GM23338 (cell line): ENCODE measurements around the gene CCDC184. TPM values are rescaled to one million over a fixed set of nuclear protein-coding genes. Genes with fewer than 3 reads are reported as not detected.

Source experiments
- ATAC-seq: fragments of 200-7000 bp; cut with Tn5 transposase; 3 replicates; pipeline ENCODE4 v1.9.1; 2020
- DNase-seq: peaks from one replicate; pipeline ENCODE4 v3.0.0-alpha.2; 2015; ENCODE audit warnings: low spot score
- H2AFZ ChIP-seq: fragments of 200-600 bp; sonication (generic); 2 replicates; pipeline ENCODE4 v1.8.0; 2016; ENCODE audit warnings: antibody characterized with exemption, mild to moderate bottlenecking, moderate library complexity
- H3F3A ChIP-seq: fragments of 200-600 bp; sonication (generic); replicated peaks from 2 replicates; pipeline ENCODE4 v1.8.0; 2017; ENCODE audit warnings: antibody characterized with exemption, mixed run types, low read depth
- H3K27ac ChIP-seq: fragments of 200-600 bp; sonication (generic); 2 replicates; pipeline ENCODE4 v1.6.1; 2016; ENCODE audit warnings: low read depth
- H3K27me3 ChIP-seq: fragments of 200-600 bp; sonication (generic); 2 replicates; pipeline ENCODE4 v1.8.0; 2016; ENCODE audit warnings: mild to moderate bottlenecking, mixed run types, moderate library complexity; ENCODE audit not compliant: insufficient read depth
- H3K36me3 ChIP-seq: fragments of 200-600 bp; sonication (generic); 2 replicates; pipeline ENCODE4 v1.8.0; 2016; ENCODE audit warnings: mild to moderate bottlenecking; ENCODE audit not compliant: insufficient read depth
- H3K4me1 ChIP-seq: fragments of 200-600 bp; sonication (generic); 2 replicates; pipeline ENCODE4 v1.8.0; 2016; ENCODE audit warnings: mild to moderate bottlenecking, moderate library complexity; ENCODE audit not compliant: insufficient read depth
- H3K4me2 ChIP-seq: fragments of 200-600 bp; sonication (generic); 2 replicates; pipeline ENCODE4 v1.7.1; 2017; ENCODE audit warnings: mixed run types
- H3K4me3 ChIP-seq: fragments of 200-600 bp; sonication (generic); 2 replicates; pipeline ENCODE4 v1.6.1; 2016; ENCODE audit warnings: mixed run types
- H3K79me2 ChIP-seq: fragments of 200-600 bp; sonication (generic); replicated peaks from 2 replicates; pipeline ENCODE4 v1.8.0; 2017; ENCODE audit warnings: mild to moderate bottlenecking; ENCODE audit not compliant: insufficient read depth
- H3K9me2 ChIP-seq: fragments of 200-600 bp; sonication (generic); 2 replicates; pipeline ENCODE4 v1.8.0; 2017; ENCODE audit not compliant: insufficient read depth
- H4K20me1 ChIP-seq: fragments of 200-600 bp; sonication (generic); replicated peaks from 2 replicates; pipeline ENCODE4 v1.8.0; 2017; ENCODE audit warnings: mild to moderate bottlenecking; ENCODE audit not compliant: insufficient read depth
- H3K27ac Mint-ChIP-seq: 2 replicates; pipeline ENCODE4 v1.8.0; 2020; ENCODE audit warnings: inconsistent platforms, mild to moderate bottlenecking, moderate library complexity, mixed read lengths
- H3K27me3 Mint-ChIP-seq: 3 replicates; pipeline ENCODE4 v1.8.0; 2022; ENCODE audit warnings: low read depth, mild to moderate bottlenecking, moderate library complexity, mixed read lengths, inconsistent platforms; ENCODE audit not compliant: insufficient read depth, poor library complexity
- H3K36me3 Mint-ChIP-seq: 3 replicates; pipeline ENCODE4 v1.8.0; 2021; ENCODE audit warnings: low read depth, mild to moderate bottlenecking, inconsistent platforms, moderate library complexity, mixed read lengths
- H3K4me1 Mint-ChIP-seq: 3 replicates; pipeline ENCODE4 v1.8.0; 2020; ENCODE audit warnings: mild to moderate bottlenecking, inconsistent platforms, mixed read lengths
- H3K4me3 Mint-ChIP-seq: 3 replicates; pipeline ENCODE4 v1.8.0; 2021; ENCODE audit warnings: moderate library complexity, mild to moderate bottlenecking, inconsistent platforms, mixed read lengths
- H3K9me3 Mint-ChIP-seq: 3 replicates; pipeline ENCODE4 v1.8.0; 2020; ENCODE audit warnings: moderate library complexity, mild to moderate bottlenecking, inconsistent platforms, mixed read lengths
- CREB1 ChIP-seq: fragments of 250-450 bp; sonication (Bioruptor Pico); IDR thresholded peaks from 2 replicates; pipeline ENCODE4 v1.5.0; 2020; ENCODE audit warnings: low read depth, mild to moderate bottlenecking, moderate library complexity
- CTCF ChIP-seq, 2 experiments: fragments of 200-600 bp in 1 of 2; sonication (generic) in 1 of 2; conservative IDR thresholded peaks; 2 replicates each; pipeline versions ENCODE4 v1.5.1 to v1.6.1; 2016 to 2017; ENCODE audit warnings: antibody characterized with exemption in 2 of 2, low read depth in 2 of 2, mild to moderate bottlenecking in 2 of 2, moderate library complexity in 1 of 2
- ETS1 ChIP-seq: IDR thresholded peaks from 2 replicates; pipeline ENCODE4 v1.6.1; 2016; ENCODE audit warnings: antibody characterized with exemption
- EZH2 ChIP-seq: fragments of 200-600 bp; sonication (generic); IDR thresholded peaks from one replicate; pipeline ENCODE4 v1.8.0; 2017; ENCODE audit warnings: antibody characterized with exemption, mild to moderate bottlenecking, low read depth; ENCODE audit not compliant: unreplicated experiment
- ZNF462 ChIP-seq: fragments of 250-450 bp; sonication (Bioruptor Pico); IDR thresholded peaks from 2 replicates; pipeline ENCODE4 v1.5.0; 2020; ENCODE audit warnings: mild to moderate bottlenecking, moderate library complexity
- polyA plus RNA-seq: library from polyadenylated mRNA; unstranded; fragments of >200 nt; fragmentation: Nextera tagmentation; extraction: Ambion mirVana; gene quantifications from 2 replicates; pipeline ENCODE4 v1.2.1, GENCODE V29; 2016
- total RNA-seq: library from RNA; depleted of rRNA; stranded (reverse); fragments of >200 nt; shearing (Covaris generic); gene quantifications from 2 replicates; pipeline ENCODE4 v1.2.3, GENCODE V29; 2014

Gene CCDC184
- total and polyA plus RNA-seq, 2 experiments from 2014 or later, result 1.8 to 2.8 TPM

- TF ChIP-seq ETS1 (peak; percentile 55; the same call in 1 of the 2 replicates), CREB1 (peak; percentile 76), ZNF462 (no peak)
These were observed 14.7 kb downstream of the CCDC184 start (continued) for GRCh38 chr12:48197971-48198671.

- H3K4me1 ChIP-seq, result peaks cover 8% of the 10 kb centered on the region
- peak; percentile 19 for ATAC-seq
- H3K27me3 ChIP-seq, result peaks cover 68% of the 10 kb centered on the region
- peak; percentile 56 for DNase-seq
- H2AFZ ChIP-seq, result peak overlapping the region; percentile 53
- Mint-ChIP-seq H3K9me3 (peaks cover 19% of the 10 kb centered on the region), H3K36me3 (peaks cover 17% of the 10 kb centered on the region), H3K4me3 (peak overlapping the region; percentile 79), H3K4me1 (peaks cover 10% of the 10 kb centered on the region; the same call in 2 of the 3 replicates), H3K27me3 (peaks cover 49% of the 10 kb centered on the region), H3K27ac (peak overlapping the region; percentile 95)
- H3K27ac ChIP-seq, result peak overlapping the region; percentile 78; the same call in 1 of the 2 replicates
- no peaks in the 10 kb centered on the region for H4K20me1 ChIP-seq
- no peaks in the 10 kb centered on the region for H3K9me2 ChIP-seq
- no peaks in the 10 kb centered on the region for H3K36me3 ChIP-seq
- no peaks in the 10 kb centered on the region for H3K79me2 ChIP-seq
- H3K4me3 ChIP-seq, result peak overlapping the region; percentile 63
- H3F3A ChIP-seq, result no peaks in the 10 kb centered on the region
- peak overlapping the region; percentile 80 for H3K4me2 ChIP-seq
- TF ChIP-seq CTCF (conservative IDR thresholded peaks at IDR 0.05; ENCODE audit: low read depth in 2 of 2) (no peak), EZH2 (peak; percentile 8), ZNF462 (no peak)
These were observed 15.2 kb downstream of the CCDC184 start for GRCh38 chr12:48198672-48198971.
